Measurements from ENCODE around the gene SOCS7. TPM values are rescaled to one million over a fixed set of nuclear protein-coding genes. Genes with fewer than 3 reads are reported as not detected.

The SOCS7 gene
- total and polyA plus RNA-seq, 2 experiments from 2014 or later: 2.7 to 15.9 TPM

GRCh38 chr17:38420518-38420917, 68.9 kb downstream of the SOCS7 start:
- H3K9me3 ChIP-seq (ENCODE audit: low read depth): no peaks in the 10 kb centered on the region
- WGBS (ENCODE audit: low lambda C conversion rate, missing lambda C conversion rate): 77% methylated on average over 5 of the region's 6 CpGs
- H3K27me3 ChIP-seq: peaks cover 32% of the 10 kb centered on the region
- H3K4me1 ChIP-seq (ENCODE audit: insufficient read depth): peaks cover 26% of the 10 kb centered on the region
- H3K27ac ChIP-seq: no peak overlapping the region
- no peaks in the 10 kb centered on the region for H3K36me3 ChIP-seq (replicated peaks; ENCODE audit: insufficient read depth, low read depth)
- H3K9me2 ChIP-seq (replicated peaks; ENCODE audit: insufficient read depth): no peaks in the 10 kb centered on the region
- TF ChIP-seq EZH2phosphoT487 (IDR thresholded peaks at IDR 0.05; ENCODE audit: low read depth, severe bottlenecking, unreplicated experiment) (no peak), EZH2 (IDR thresholded peaks at IDR 0.05; ENCODE audit: borderline replicate concordance) (no peak)
- TF ChIP-seq, protein P1, sequence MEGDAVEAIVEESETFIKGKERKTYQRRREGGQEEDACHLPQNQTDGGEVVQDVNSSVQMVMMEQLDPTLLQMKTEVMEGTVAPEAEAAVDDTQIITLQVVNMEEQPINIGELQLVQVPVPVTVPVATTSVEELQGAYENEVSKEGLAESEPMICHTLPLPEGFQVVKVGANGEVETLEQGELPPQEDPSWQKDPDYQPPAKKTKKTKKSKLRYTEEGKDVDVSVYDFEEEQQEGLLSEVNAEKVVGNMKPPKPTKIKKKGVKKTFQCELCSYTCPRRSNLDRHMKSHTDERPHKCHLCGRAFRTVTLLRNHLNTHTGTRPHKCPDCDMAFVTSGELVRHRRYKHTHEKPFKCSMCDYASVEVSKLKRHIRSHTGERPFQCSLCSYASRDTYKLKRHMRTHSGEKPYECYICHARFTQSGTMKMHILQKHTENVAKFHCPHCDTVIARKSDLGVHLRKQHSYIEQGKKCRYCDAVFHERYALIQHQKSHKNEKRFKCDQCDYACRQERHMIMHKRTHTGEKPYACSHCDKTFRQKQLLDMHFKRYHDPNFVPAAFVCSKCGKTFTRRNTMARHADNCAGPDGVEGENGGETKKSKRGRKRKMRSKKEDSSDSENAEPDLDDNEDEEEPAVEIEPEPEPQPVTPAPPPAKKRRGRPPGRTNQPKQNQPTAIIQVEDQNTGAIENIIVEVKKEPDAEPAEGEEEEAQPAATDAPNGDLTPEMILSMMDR (IDR thresholded peaks at IDR 0.05; ENCODE audit: poor library complexity): no peak
- H2AFZ ChIP-seq: no peak overlapping the region
- H3K4me2 ChIP-seq: no peak overlapping the region
- no peaks in the 10 kb centered on the region for H3K79me2 ChIP-seq
- H4K20me1 ChIP-seq (ENCODE audit: insufficient read depth, poor library complexity, severe bottlenecking): no peaks in the 10 kb centered on the region
- DNase-seq (ENCODE audit: low spot score): no peak
- H3K4me3 ChIP-seq: no peak overlapping the region

DNA sequence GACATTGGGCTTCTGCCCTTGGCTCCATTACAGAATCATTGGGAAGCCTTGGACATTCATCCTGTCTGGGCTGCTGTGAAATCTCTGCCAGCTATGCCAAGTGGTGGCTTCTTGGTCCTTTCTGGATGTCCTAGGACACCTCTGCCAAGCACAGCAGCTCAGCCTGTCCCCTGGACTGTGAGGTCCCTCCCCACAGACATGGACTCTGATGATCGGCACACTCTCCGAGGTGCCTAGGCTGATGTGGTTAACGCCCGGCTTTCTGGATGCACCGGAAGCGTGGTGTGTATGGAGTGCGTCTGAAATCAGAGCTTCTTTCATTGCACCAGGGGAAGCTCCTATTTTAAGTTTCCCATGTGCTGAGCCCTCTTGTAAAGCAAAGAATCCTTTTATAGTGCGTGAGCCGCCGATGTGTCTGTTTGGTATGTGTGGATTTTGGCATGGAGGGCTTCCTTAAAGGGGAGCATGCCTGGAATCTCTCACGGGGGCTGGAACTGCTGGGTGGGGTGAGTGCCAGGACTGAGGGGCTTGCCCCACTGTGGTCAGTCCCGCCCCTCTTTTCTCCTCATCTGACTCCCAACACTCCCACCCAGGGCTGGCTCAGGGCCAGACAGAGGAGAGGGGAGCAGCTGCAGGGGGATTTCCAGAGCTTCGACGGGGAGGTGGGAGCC, 69.7 kb downstream of the SOCS7 start:
- no peak overlapping the region for H3K4me3 ChIP-seq
- H2AFZ ChIP-seq: no peak overlapping the region
- H3K9me2 ChIP-seq (replicated peaks; ENCODE audit: insufficient read depth): no peaks in the 10 kb centered on the region
- peak; percentile 65 for DNase-seq (ENCODE audit: low spot score)
- TF ChIP-seq, protein P1 (IDR thresholded peaks at IDR 0.05; ENCODE audit: poor library complexity): no peak
- TF ChIP-seq EZH2 (IDR thresholded peaks at IDR 0.05; ENCODE audit: borderline replicate concordance) (peak; percentile 48), EZH2phosphoT487 (IDR thresholded peaks at IDR 0.05; ENCODE audit: low read depth, severe bottlenecking, unreplicated experiment) (no peak)
- H3K4me1 ChIP-seq (ENCODE audit: insufficient read depth): peaks cover 23% of the 10 kb centered on the region
- H3K79me2 ChIP-seq: no peaks in the 10 kb centered on the region
- no peaks in the 10 kb centered on the region for H3K36me3 ChIP-seq (replicated peaks; ENCODE audit: insufficient read depth, low read depth)
- peaks cover 32% of the 10 kb centered on the region for H3K27me3 ChIP-seq
- H4K20me1 ChIP-seq (ENCODE audit: insufficient read depth, poor library complexity, severe bottlenecking): no peaks in the 10 kb centered on the region
- H3K27ac ChIP-seq: peak overlapping the region; percentile 47
- peak overlapping the region; percentile 50 for H3K4me2 ChIP-seq
- WGBS (ENCODE audit: low lambda C conversion rate, missing lambda C conversion rate): 35% methylated on average over 14 of the region's 14 CpGs
- H3K9me3 ChIP-seq (ENCODE audit: low read depth): no peaks in the 10 kb centered on the region

GRCh38 chr17:38421871-38422827, 70.5 kb downstream of the SOCS7 start:
- no peak for DNase-seq (ENCODE audit: low spot score)
- TF ChIP-seq EZH2 (IDR thresholded peaks at IDR 0.05; ENCODE audit: borderline replicate concordance): no peak
- no peak overlapping the region for H3K4me3 ChIP-seq
- peaks cover 23% of the 10 kb centered on the region for H3K4me1 ChIP-seq (ENCODE audit: insufficient read depth)
- no peaks in the 10 kb centered on the region for H3K79me2 ChIP-seq
- WGBS (ENCODE audit: low lambda C conversion rate, missing lambda C conversion rate): 73% methylated on average over 17 of the region's 17 CpGs
- H3K27ac ChIP-seq: peak overlapping the region; percentile 55
- no peaks in the 10 kb centered on the region for H3K9me2 ChIP-seq (replicated peaks; ENCODE audit: insufficient read depth)
- peak overlapping the region; percentile 50 for H3K4me2 ChIP-seq
- no peak overlapping the region for H2AFZ ChIP-seq
- no peaks in the 10 kb centered on the region for H4K20me1 ChIP-seq (ENCODE audit: insufficient read depth, poor library complexity, severe bottlenecking)
- H3K27me3 ChIP-seq: peaks cover 32% of the 10 kb centered on the region
- no peaks in the 10 kb centered on the region for H3K36me3 ChIP-seq (replicated peaks; ENCODE audit: insufficient read depth, low read depth)
- no peaks in the 10 kb centered on the region for H3K9me3 ChIP-seq (ENCODE audit: low read depth)

Data from hepatocyte (in vitro differentiated cells).